PC-3 (cell line): ENCODE data around the gene SERPING1.

Source experiments
- CTCF ChIP-seq: fragments of 300-600 bp; sonication (generic); conservative IDR thresholded peaks from 2 replicates; pipeline ENCODE4 v1.5.1; 2017; ENCODE audit warnings: antibody characterized with exemption, low read depth, mild to moderate bottlenecking, low read length
- EZH2 ChIP-seq: fragments of 300-600 bp; sonication (generic); IDR thresholded peaks from one replicate; pipeline ENCODE4 v1.6.1; 2017; ENCODE audit warnings: antibody characterized with exemption, mild to moderate bottlenecking, low read length; ENCODE audit not compliant: unreplicated experiment

GRCh38 chr11:57626895-57627294 is 29.4 kb downstream of the SERPING1 start:
- no peak for TF ChIP-seq CTCF
- no peak for TF ChIP-seq EZH2
